ENCODE results near the gene PTH1R.

- TF ChIP-seq YY1 (IDR thresholded peaks at IDR 0.05; ENCODE audit: insufficient read depth, insufficient read length) = no peak
- TF ChIP-seq SUZ12 (IDR thresholded peaks at IDR 0.05; ENCODE audit: extremely low read depth, insufficient read depth, insufficient read length) = no peak
Observed at GRCh38 chr3:46852334-46852720, 25.2 kb upstream of the PTH1R start.
